Fibroblast of skin of left biceps (primary cell): ENCODE results near the gene ATP2C2.

Experiments
- DNase-seq, 2 experiments: peaks; one replicate each; pipeline ENCODE4 v3.0.0-alpha.2; 2013; ENCODE audit warnings: low read depth in 2 of 2

Gene ATP2C2

GRCh38 chr16:84362471-84362941 is 5.8 kb upstream of the ATP2C2 start:
- no peak for DNase-seq

- no peak for DNase-seq
These were observed 2.1 kb upstream of the ATP2C2 start for GRCh38 chr16:84366208-84366607.

GRCh38 chr16:84367297-84367680 is 1.0 kb upstream of the ATP2C2 start:
- no peak for DNase-seq

GRCh38 chr16:84367750-84368307 is 509 bp upstream of the ATP2C2 start:
- DNase-seq, result no peak

GRCh38 chr16:84369105-84369504 is 767 bp downstream of the ATP2C2 start:
- no peak for DNase-seq

- DNase-seq, result no peak
These were observed 1.7 kb downstream of the ATP2C2 start for GRCh38 chr16:84369938-84370627.

GRCh38 chr16:84370723-84371552 is 2.6 kb downstream of the ATP2C2 start:
- DNase-seq, result no peak

GRCh38 chr16:84371553-84371865 is 3.2 kb downstream of the ATP2C2 start:
- DNase-seq, result no peak

- DNase-seq, result no peak
These were observed 5.7 kb downstream of the ATP2C2 start for GRCh38 chr16:84373907-84374489.

GRCh38 chr16:84378099-84378498 is 9.8 kb downstream of the ATP2C2 start:
- DNase-seq, result no peak

- DNase-seq, result no peak
These were observed 10.2 kb downstream of the ATP2C2 start for GRCh38 chr16:84378567-84378966.

- DNase-seq, result no peak
These were observed 10.8 kb downstream of the ATP2C2 start for GRCh38 chr16:84379008-84379708.

GRCh38 chr16:84379709-84380362 is 11.5 kb downstream of the ATP2C2 start:
- no peak for DNase-seq

- no peak for DNase-seq
These were observed 12.1 kb downstream of the ATP2C2 start for GRCh38 chr16:84380405-84380804.

GRCh38 chr16:84382396-84382795 is 14.1 kb downstream of the ATP2C2 start:
- DNase-seq, result no peak

GRCh38 chr16:84383106-84383505 is 14.8 kb downstream of the ATP2C2 start:
- DNase-seq, result no peak

GRCh38 chr16:84386047-84386446 is 17.7 kb downstream of the ATP2C2 start:
- DNase-seq, result no peak

- no peak for DNase-seq
These were observed 18.7 kb downstream of the ATP2C2 start for GRCh38 chr16:84387021-84387420.

GRCh38 chr16:84390131-84390785 is 21.9 kb downstream of the ATP2C2 start:
- DNase-seq, result no peak

- no peak for DNase-seq
These were observed 23.1 kb downstream of the ATP2C2 start for GRCh38 chr16:84391151-84392030.
